Type B pancreatic cell (in vitro differentiated cells): ENCODE data around the gene CYP26B1. TPM values are rescaled to one million over a fixed set of nuclear protein-coding genes. Genes with fewer than 3 reads are reported as not detected.

Experiments used
- DNase-seq: peaks from one replicate; pipeline ENCODE4 v3.0.0; 2021; ENCODE audit warnings: mixed read lengths; ENCODE audit not compliant: unreplicated experiment; ENCODE audit errors: extremely low spot score
- H3K27ac Mint-ChIP-seq: 2 replicates; pipeline ENCODE4 v1.8.0; 2021; ENCODE audit warnings: mild to moderate bottlenecking, mixed read lengths
- H3K27me3 Mint-ChIP-seq: 2 replicates; pipeline ENCODE4 v1.8.0; 2021; ENCODE audit warnings: mixed read lengths
- H3K36me3 Mint-ChIP-seq: 2 replicates; pipeline ENCODE4 v1.8.0; 2021; ENCODE audit warnings: mixed read lengths
- H3K4me1 Mint-ChIP-seq: one replicate; pipeline ENCODE4 v1.8.0; 2021; ENCODE audit warnings: mixed read lengths; ENCODE audit not compliant: unreplicated experiment
- H3K4me3 Mint-ChIP-seq: 2 replicates; pipeline ENCODE4 v1.8.0; 2021; ENCODE audit warnings: mild to moderate bottlenecking, mixed read lengths
- H3K9me3 Mint-ChIP-seq: 2 replicates; pipeline ENCODE4 v1.8.0; 2021; ENCODE audit warnings: mixed read lengths
- CTCF ChIP-seq: fragments of 200-600 bp; sonication (generic); conservative IDR thresholded peaks from 2 replicates; pipeline ENCODE4 v1.5.0; 2021; ENCODE audit warnings: antibody characterized with exemption, mild to moderate bottlenecking
- total RNA-seq: library from RNA; stranded (reverse); gene quantifications from 2 replicates; pipeline ENCODE4 v1.2.1, GENCODE V29; 2021; ENCODE audit warnings: low replicate concordance

CYP26B1 gene
- total RNA-seq, 1 donor from 2014 or later: 23.6 TPM

- no peaks in the 10 kb centered on the region for H3K4me1 Mint-ChIP-seq
- H3K9me3 Mint-ChIP-seq: peaks cover 10% of the 10 kb centered on the region
- H3K4me3 Mint-ChIP-seq: no peak overlapping the region
- no peak for TF ChIP-seq CTCF
- H3K27me3 Mint-ChIP-seq: peaks cover 7% of the 10 kb centered on the region
- no peaks in the 10 kb centered on the region for H3K36me3 Mint-ChIP-seq
- peak; percentile 42 for DNase-seq
- H3K27ac Mint-ChIP-seq: no peak overlapping the region
Measured at GRCh38 chr2:72109291-72109690, 38.4 kb downstream of the CYP26B1 start.

- no peaks in the 10 kb centered on the region for H3K36me3 Mint-ChIP-seq
- peaks cover 10% of the 10 kb centered on the region for H3K27me3 Mint-ChIP-seq
- H3K9me3 Mint-ChIP-seq: peaks cover 10% of the 10 kb centered on the region
- no peak for TF ChIP-seq CTCF
- H3K4me3 Mint-ChIP-seq: no peak overlapping the region
- H3K27ac Mint-ChIP-seq: no peak overlapping the region
- no peak for DNase-seq
- peaks cover 2% of the 10 kb centered on the region for H3K4me1 Mint-ChIP-seq
Measured at GRCh38 chr2:72108121-72108520, 39.5 kb downstream of the CYP26B1 start.

- no peak overlapping the region for H3K27ac Mint-ChIP-seq
- DNase-seq: no peak
- peaks cover 14% of the 10 kb centered on the region for H3K27me3 Mint-ChIP-seq
- H3K36me3 Mint-ChIP-seq: no peaks in the 10 kb centered on the region
- no peak overlapping the region for H3K4me3 Mint-ChIP-seq
- peaks cover 10% of the 10 kb centered on the region for H3K9me3 Mint-ChIP-seq
- H3K4me1 Mint-ChIP-seq: peaks cover 7% of the 10 kb centered on the region
- TF ChIP-seq CTCF: no peak
Measured at GRCh38 chr2:72106978-72107377, 40.7 kb downstream of the CYP26B1 start.

GRCh38 chr2:72104821-72105588 lies 42.7 kb downstream of the CYP26B1 start:
- Mint-ChIP-seq H3K27ac (no peak overlapping the region), H3K36me3 (no peaks in the 10 kb centered on the region), H3K4me3 (no peak overlapping the region), H3K27me3 (peaks cover 14% of the 10 kb centered on the region), H3K4me1 (peaks cover 7% of the 10 kb centered on the region), H3K9me3 (peaks cover 2% of the 10 kb centered on the region)
- peak; percentile 63 for DNase-seq
- TF ChIP-seq CTCF: no peak

- no peak for TF ChIP-seq CTCF
- peaks cover 14% of the 10 kb centered on the region for H3K27me3 Mint-ChIP-seq
- H3K9me3 Mint-ChIP-seq: no peaks in the 10 kb centered on the region
- DNase-seq: peak; percentile 40
- H3K4me3 Mint-ChIP-seq: no peak overlapping the region
- H3K4me1 Mint-ChIP-seq: peaks cover 7% of the 10 kb centered on the region
- H3K27ac Mint-ChIP-seq: no peak overlapping the region
- H3K36me3 Mint-ChIP-seq: no peaks in the 10 kb centered on the region
Measured at GRCh38 chr2:72103690-72104089, 44.0 kb downstream of the CYP26B1 start.
